GM10248 (cell line): ENCODE data around the gene RIN3.

Experiments used
- CTCF ChIA-PET: fragments of 300-600 bp; sonication (Branson Sonifier 250); formaldehyde crosslinking; extraction: SDS; loops from one replicate; lab custom pipeline; 2021; ENCODE audit warnings: antibody characterized with exemption; lab: Yijun Ruan, JAX
- POLR2A ChIA-PET: fragments of 350-650 bp; sonication (Branson Sonifier 250); formaldehyde crosslinking; extraction: SDS; loops from one replicate; lab custom pipeline; 2020; ENCODE audit warnings: antibody characterized with exemption; lab: Yijun Ruan, JAX
- DNase-seq: peaks from one replicate; pipeline ENCODE4 v3.0.0; 2012; ENCODE audit errors: extremely low spot score
- CTCF ChIP-seq: IDR thresholded peaks from 2 replicates; pipeline ENCODE4 v1.5.1; 2012; ENCODE audit warnings: mild to moderate bottlenecking, low read depth; ENCODE audit errors: extremely low read depth, missing control alignments, control extremely low read depth

Gene RIN3

GRCh38 chr14:92615451-92615850 lies 101.9 kb downstream of the RIN3 start:
- TF ChIP-seq CTCF: no peak
- peak; percentile 45 for DNase-seq
- ChIA-PET CTCF (interaction anchor here (1.0 to 1.6 kb wide), 3 partner anchors 8 to 74 kb away, joined by 3 to 5 read pairs (median 5); no protein-coding TSS in a partner anchor), POLR2A (no interaction called here)

GRCh38 chr14:92616178-92616577 lies 102.6 kb downstream of the RIN3 start:
- CTCF ChIA-PET: interaction anchor here (1.3 to 1.6 kb wide), 2 partner anchors 8 to 31 kb away, joined by 5 read pairs; no protein-coding TSS in a partner anchor
- no peak for DNase-seq
- no peak for TF ChIP-seq CTCF
- POLR2A ChIA-PET: no interaction called here

GRCh38 chr14:92617581-92617980 lies 104.0 kb downstream of the RIN3 start:
- ChIA-PET CTCF (interaction anchor here (1.5 kb wide), 1 partner anchor 29 kb away, joined by 3 read pairs; no protein-coding TSS in a partner anchor), POLR2A (no interaction called here)
- no peak for DNase-seq
- no peak for TF ChIP-seq CTCF

GRCh38 chr14:92619671-92620456 lies 106.3 kb downstream of the RIN3 start:
- ChIA-PET POLR2A (no interaction called here), CTCF (interaction anchor here (1.0 to 1.3 kb wide), 3 partner anchors 28 to 31 kb away, joined by 3 read pairs; no protein-coding TSS in a partner anchor)
- no peak for TF ChIP-seq CTCF
- DNase-seq: no peak

- CTCF ChIA-PET: interaction anchor here (1.4 kb wide), 1 partner anchor 33 kb away, joined by 5 read pairs; no protein-coding TSS in a partner anchor
- no peak for DNase-seq
- POLR2A ChIA-PET: no interaction called here
- TF ChIP-seq CTCF: no peak
These were observed 108.7 kb downstream of the RIN3 start for GRCh38 chr14:92622311-92622710.

- ChIA-PET POLR2A (no interaction called here), CTCF (no interaction called here)
- TF ChIP-seq CTCF: no peak
- no peak for DNase-seq
These were observed 111.2 kb downstream of the RIN3 start for GRCh38 chr14:92624764-92625163.
